Nephron (organoid): ENCODE measurements around the gene DTNB.

Experiments used
- H3K27ac Mint-ChIP-seq, 3 experiments: 2 replicates each; pipeline ENCODE4 v1.8.0; 2020; ENCODE audit warnings: mixed read lengths in 3 of 3, mild to moderate bottlenecking in 2 of 3, moderate library complexity in 1 of 3
- H3K27me3 Mint-ChIP-seq: 2 replicates; pipeline ENCODE4 v1.8.0; 2021; ENCODE audit warnings: low read depth, mild to moderate bottlenecking, moderate library complexity, mixed read lengths
- H3K36me3 Mint-ChIP-seq: 2 replicates; pipeline ENCODE4 v1.8.0; 2020; ENCODE audit warnings: low read depth, mixed read lengths
- H3K4me1 Mint-ChIP-seq: 2 replicates; pipeline ENCODE4 v1.8.0; 2020; ENCODE audit warnings: mixed read lengths
- H3K4me3 Mint-ChIP-seq, 3 experiments: 2 replicates each; pipeline ENCODE4 v1.8.0; 2020; ENCODE audit warnings: mild to moderate bottlenecking in 3 of 3, mixed read lengths in 3 of 3, moderate library complexity in 2 of 3
- H3K9me3 Mint-ChIP-seq: 2 replicates; pipeline ENCODE4 v1.8.0; 2020; ENCODE audit warnings: mixed read lengths
- CTCF ChIP-seq, 3 experiments: fragments of 200-600 bp; sonication (generic); IDR thresholded peaks; one replicate each; pipeline ENCODE4 v1.5.0; 2021; ENCODE audit warnings: antibody characterized with exemption in 3 of 3; ENCODE audit not compliant: unreplicated experiment in 3 of 3

DTNB gene

GRCh38 chr2:25566694-25567093, 106.7 kb downstream of the DTNB start:
- H3K4me1 Mint-ChIP-seq: peaks cover 19% of the 10 kb centered on the region
- H3K27me3 Mint-ChIP-seq: no peaks in the 10 kb centered on the region
- no peak overlapping the region for H3K4me3 Mint-ChIP-seq
- no peak for TF ChIP-seq CTCF (IDR thresholded peaks at IDR 0.05; ENCODE audit: unreplicated experiment in 3 of 3)
- no peaks in the 10 kb centered on the region for H3K9me3 Mint-ChIP-seq
- H3K27ac Mint-ChIP-seq: peak overlapping the region; percentile 44 to 64 (median 46)
- peaks cover 6% of the 10 kb centered on the region for H3K36me3 Mint-ChIP-seq

- no peak overlapping the region for H3K4me3 Mint-ChIP-seq
- no peaks in the 10 kb centered on the region for H3K27me3 Mint-ChIP-seq
Measured at GRCh38 chr2:25566094-25566493, 107.3 kb downstream of the DTNB start.

GRCh38 chr2:25561136-25561850, 112.1 kb downstream of the DTNB start:
- peaks cover 3% of the 10 kb centered on the region for H3K36me3 Mint-ChIP-seq
- H3K4me3 Mint-ChIP-seq: no peak overlapping the region
- H3K4me1 Mint-ChIP-seq: peaks cover 9% of the 10 kb centered on the region
- TF ChIP-seq CTCF (IDR thresholded peaks at IDR 0.05; ENCODE audit: unreplicated experiment in 3 of 3): no peak
- H3K27me3 Mint-ChIP-seq: no peaks in the 10 kb centered on the region
- no peak overlapping the region for H3K27ac Mint-ChIP-seq
- no peaks in the 10 kb centered on the region for H3K9me3 Mint-ChIP-seq

More at GRCh38 chr2:25566094-25566493, 107.3 kb downstream of the DTNB start:
- peaks cover 7% of the 10 kb centered on the region for H3K36me3 Mint-ChIP-seq
- H3K27ac Mint-ChIP-seq: no peak overlapping the region
- H3K4me1 Mint-ChIP-seq: peaks cover 19% of the 10 kb centered on the region
- no peak for TF ChIP-seq CTCF (IDR thresholded peaks at IDR 0.05; ENCODE audit: unreplicated experiment in 3 of 3)
- H3K9me3 Mint-ChIP-seq: no peaks in the 10 kb centered on the region

GRCh38 chr2:25559148-25559547, 114.2 kb downstream of the DTNB start:
- Mint-ChIP-seq H3K4me3 (no peak overlapping the region), H3K4me1 (peaks cover 16% of the 10 kb centered on the region), H3K36me3 (peaks cover 3% of the 10 kb centered on the region), H3K27me3 (no peaks in the 10 kb centered on the region), H3K9me3 (no peaks in the 10 kb centered on the region), H3K27ac (no peak overlapping the region)
- TF ChIP-seq CTCF (IDR thresholded peaks at IDR 0.05; ENCODE audit: unreplicated experiment in 3 of 3): no peak

GRCh38 chr2:25558262-25558661, 115.1 kb downstream of the DTNB start:
- Mint-ChIP-seq H3K36me3 (peaks cover 3% of the 10 kb centered on the region), H3K27ac (no peak overlapping the region), H3K4me1 (peaks cover 16% of the 10 kb centered on the region), H3K9me3 (no peaks in the 10 kb centered on the region), H3K4me3 (no peak overlapping the region), H3K27me3 (no peaks in the 10 kb centered on the region)
- TF ChIP-seq CTCF (IDR thresholded peaks at IDR 0.05; ENCODE audit: unreplicated experiment in 3 of 3): no peak
